ENCODE results near the gene THSD8.
"Not testable (repeated sequence)": the region's sequence is repeated elsewhere in the genome, so short reads cannot be mapped to it uniquely, and the experiment has no call there.

THSD8 gene

DNA sequence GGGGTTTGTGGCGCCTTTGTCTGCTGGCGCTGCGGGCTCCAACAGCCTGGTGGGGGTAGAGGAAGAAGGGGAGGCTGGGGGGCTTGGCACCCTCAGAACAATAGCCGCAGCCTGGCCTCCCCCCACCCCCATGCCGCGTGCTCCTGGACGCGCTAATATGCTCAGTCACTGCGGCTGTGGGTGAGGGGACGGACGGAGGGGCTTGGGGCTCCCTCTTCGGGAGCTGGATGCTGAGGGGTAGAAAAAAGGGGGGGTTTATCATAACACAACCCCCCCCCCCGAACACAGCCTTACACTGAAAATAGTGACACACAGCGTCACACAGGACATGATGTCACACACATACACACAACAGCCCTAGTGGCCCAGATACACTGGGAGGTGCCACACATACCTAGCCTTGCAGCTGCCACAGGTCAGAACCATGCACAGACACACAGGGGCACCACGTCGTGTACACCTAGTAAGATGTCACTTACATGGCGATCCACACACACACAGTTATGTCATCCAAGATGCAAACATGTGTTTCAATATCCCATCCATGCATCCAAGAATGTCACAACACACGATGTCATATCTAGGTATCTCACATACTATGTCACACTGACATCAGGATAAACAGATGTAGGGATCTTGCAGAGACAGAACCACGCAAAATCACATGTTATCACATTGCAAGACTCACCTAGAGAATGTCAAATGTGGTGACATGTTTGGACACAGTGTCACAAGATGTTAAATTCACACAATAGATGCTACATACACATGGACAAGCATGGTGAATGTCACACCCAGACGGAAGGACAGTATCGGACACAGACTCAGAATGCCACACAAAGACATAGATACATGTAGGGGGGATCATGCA lies 37.3 kb downstream of the THSD8 start:
- Mint-ChIP-seq H3K4me3 (peak overlapping the region; percentile 42), H3K4me1 (ENCODE audit: low read depth) (peaks cover 42% of the 10 kb centered on the region), H3K27me3 (peaks cover 93% of the 10 kb centered on the region), H3K27ac (no peak overlapping the region), H3K9me3 (no peaks in the 10 kb centered on the region), H3K36me3 (ENCODE audit: low read depth) (no peaks in the 10 kb centered on the region)
- DNase-seq, result no peak

DNA sequence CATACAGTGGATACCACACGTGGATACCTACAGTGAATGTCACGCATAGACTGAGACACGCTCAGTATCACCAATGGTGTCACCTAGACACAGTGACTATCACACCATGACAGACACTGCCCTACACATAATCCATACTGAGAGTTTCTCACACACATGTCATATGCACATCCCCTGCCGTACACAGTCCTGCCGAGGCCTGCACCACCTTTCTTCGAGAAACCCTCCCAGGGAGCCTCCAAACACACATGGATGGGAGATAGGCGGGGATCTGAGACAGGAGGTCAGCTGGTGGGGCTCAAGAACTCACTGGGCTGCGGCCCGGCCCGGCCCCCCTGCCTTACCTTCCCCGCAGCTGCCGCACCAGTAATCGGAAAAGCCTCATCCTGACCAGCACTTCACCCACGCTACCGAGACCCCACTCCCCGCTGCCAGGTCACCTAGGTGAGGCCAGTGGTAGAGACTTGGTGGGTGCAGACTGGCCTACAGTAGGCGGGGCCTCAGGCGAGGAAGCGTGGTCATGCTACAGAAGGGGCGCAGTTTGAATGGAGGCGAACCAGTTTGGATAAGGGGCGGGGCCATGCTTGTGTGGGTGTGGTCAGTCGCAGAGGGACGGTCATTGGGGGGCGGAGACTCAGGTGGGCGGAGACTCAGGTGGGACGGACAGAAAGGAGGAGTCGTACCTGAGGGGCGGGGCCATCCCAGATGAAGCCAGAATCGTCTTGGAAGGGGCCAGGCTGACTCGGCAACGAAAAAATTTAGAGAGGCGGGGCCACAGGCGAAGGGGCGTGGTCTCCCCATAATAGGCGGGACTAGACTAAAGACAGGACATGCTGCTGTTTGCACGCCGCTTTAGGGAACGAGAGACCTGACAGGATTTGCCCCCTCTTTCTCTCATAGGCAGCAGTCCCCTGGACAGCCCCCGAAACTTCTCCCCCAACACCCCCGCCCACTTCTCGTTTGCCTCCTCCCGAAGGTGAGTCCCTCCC lies 38.5 kb downstream of the THSD8 start:
- DNase-seq, result peak; percentile 61

DNA sequence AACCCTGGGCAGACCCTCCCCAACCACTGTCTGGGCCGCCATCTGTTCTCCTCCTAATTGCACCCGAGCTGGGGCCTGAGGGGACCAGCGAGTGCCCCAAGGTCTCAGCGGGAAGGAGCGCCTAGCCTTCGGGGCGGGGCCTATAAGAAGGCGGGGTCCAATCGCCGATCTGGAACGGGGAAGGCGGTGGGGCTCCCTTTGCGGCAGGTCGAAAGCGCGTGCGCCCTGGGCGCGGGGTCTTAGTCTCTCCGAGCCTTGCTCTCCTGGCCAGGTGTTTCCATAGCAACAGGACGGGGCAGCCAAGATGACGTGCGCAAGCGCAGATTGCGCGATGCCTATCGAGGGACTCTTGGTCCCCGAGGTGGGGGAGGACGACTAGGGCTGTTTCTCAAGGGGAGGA lies 39.2 kb downstream of the THSD8 start:
- no peaks in the 10 kb centered on the region for H3K36me3 Mint-ChIP-seq (ENCODE audit: low read depth)
- no peaks in the 10 kb centered on the region for H3K9me3 Mint-ChIP-seq
- DNase-seq, result peak; percentile 44
- no peak overlapping the region for H3K27ac Mint-ChIP-seq
- H3K4me1 Mint-ChIP-seq (ENCODE audit: low read depth), result peaks cover 37% of the 10 kb centered on the region
- peaks cover 82% of the 10 kb centered on the region for H3K27me3 Mint-ChIP-seq
- H3K4me3 Mint-ChIP-seq, result peak overlapping the region; percentile 17

More for the DNA sequence above, 38.5 kb downstream of the THSD8 start:
- peaks cover 37% of the 10 kb centered on the region for H3K4me1 Mint-ChIP-seq (ENCODE audit: low read depth)
- peak overlapping the region; percentile 17 for H3K4me3 Mint-ChIP-seq
- H3K36me3 Mint-ChIP-seq (ENCODE audit: low read depth), result no peaks in the 10 kb centered on the region
- peaks cover 88% of the 10 kb centered on the region for H3K27me3 Mint-ChIP-seq
- no peak overlapping the region for H3K27ac Mint-ChIP-seq
- H3K9me3 Mint-ChIP-seq, result no peaks in the 10 kb centered on the region

DNA sequence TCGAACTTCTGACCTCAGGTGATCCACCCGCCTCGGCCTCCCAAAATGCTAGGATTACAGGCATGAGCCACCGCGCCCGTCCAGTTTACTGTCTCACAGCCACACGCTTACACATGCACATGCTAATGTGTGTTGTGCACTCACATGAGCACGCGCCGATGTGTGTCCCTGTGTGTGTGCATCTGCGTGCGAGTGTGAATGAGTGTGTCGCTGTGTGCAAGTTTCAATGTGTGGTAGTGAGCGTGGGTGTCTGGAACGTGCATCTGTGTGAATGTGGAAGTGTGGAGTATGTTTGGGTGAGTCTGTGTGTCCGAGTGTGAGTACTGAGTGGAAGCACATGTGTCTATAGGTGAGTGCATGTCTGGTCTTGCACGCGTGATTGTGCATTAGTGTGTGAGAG lies 40.6 kb downstream of the THSD8 start:
- no peaks in the 10 kb centered on the region for H3K36me3 Mint-ChIP-seq (ENCODE audit: low read depth)
- no peak for DNase-seq
- no peak overlapping the region for H3K27ac Mint-ChIP-seq
- peaks cover 32% of the 10 kb centered on the region for H3K4me1 Mint-ChIP-seq (ENCODE audit: low read depth)
- H3K27me3 Mint-ChIP-seq, result peaks cover 82% of the 10 kb centered on the region
- H3K9me3 Mint-ChIP-seq, result no peaks in the 10 kb centered on the region
- no peak overlapping the region for H3K4me3 Mint-ChIP-seq

DNA sequence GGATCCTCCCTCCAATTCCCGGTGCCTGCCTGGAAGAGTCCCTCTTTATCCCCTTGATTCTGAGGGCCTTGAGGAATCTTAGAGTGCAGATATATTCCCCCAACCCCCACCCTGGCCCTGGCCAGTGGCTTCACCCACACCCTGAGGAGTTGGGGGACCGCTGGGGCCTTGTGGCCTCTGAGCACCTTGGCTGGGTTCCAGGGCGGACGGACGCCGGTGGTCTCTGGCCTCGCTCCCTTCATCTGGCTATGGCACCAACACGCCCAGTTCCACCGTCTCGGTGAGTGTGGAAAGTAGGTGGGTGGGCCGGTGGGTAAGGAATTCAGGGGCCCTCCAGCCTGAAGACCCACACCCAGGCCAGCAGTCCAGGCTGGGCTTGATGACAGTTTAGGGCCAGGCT lies 41.5 kb downstream of the THSD8 start:
- Mint-ChIP-seq H3K4me3 (no peak overlapping the region), H3K27me3 (peaks cover 82% of the 10 kb centered on the region)

DNA sequence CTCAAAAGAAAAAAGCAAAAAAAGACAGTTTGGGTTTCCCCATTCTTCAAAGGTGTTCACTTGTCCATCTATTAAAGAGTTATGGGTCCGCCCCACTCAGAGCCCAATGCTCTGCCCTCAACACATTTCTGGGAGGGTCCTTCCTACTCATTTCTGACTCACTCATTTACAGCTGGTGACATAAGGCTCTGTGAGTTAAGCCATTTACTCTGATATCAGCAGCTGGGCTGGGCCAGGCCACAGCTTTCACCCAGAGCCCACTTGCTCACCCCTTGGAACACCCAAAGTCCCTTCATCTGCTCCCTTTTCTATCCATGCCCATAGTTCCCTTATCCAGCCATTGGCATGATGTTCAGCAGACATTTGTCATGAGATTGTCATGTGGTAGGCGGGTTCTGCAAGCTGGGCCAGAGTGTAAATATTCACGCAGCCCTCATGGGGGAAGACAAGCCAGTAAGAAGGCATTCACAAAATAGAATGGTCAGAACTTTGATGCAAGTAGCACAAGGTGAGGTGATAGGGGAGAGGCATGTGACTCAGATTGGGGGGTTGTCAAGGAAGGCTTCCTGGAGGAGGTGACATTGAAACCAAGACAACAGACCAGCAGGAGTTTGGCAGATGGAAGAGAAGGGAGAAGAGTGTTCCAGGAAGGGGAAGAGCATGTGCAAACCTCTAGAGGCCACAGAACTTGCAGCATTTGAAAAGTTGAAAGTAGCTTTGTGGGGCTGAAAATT lies 42.3 kb downstream of the THSD8 start:
- H3K27me3 Mint-ChIP-seq, result peaks cover 81% of the 10 kb centered on the region

More for the DNA sequence above, 41.5 kb downstream of the THSD8 start:
- Mint-ChIP-seq H3K36me3 (ENCODE audit: low read depth) (no peaks in the 10 kb centered on the region), H3K27ac (no peak overlapping the region), H3K4me1 (ENCODE audit: low read depth) (peaks cover 33% of the 10 kb centered on the region), H3K9me3 (no peaks in the 10 kb centered on the region)
- no peak for DNase-seq

DNA sequence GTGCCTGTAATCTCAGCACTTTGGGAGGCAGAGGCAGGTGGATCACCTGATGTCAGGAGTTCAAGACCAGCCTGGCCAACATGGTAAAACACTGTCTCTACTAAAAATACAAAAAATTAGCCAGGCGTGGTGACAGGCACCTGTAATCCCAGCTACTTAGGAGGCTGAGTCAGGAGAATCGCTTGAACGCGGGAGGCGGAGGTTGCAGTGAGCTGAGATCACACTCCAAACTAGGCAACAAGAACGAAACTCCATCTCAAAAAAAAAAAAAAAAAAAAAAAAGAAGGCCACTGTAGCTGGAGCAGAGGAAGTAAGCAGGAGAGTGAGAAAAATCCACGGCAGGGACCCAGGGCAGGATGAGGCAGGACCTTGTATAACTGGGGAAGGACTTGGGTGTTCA lies 44.7 kb downstream of the THSD8 start:
- H3K27me3 Mint-ChIP-seq, result peaks cover 57% of the 10 kb centered on the region
- not testable (repeated sequence) for H3K4me1 Mint-ChIP-seq (ENCODE audit: low read depth); H3K4me3 Mint-ChIP-seq; H3K36me3 Mint-ChIP-seq (ENCODE audit: low read depth); H3K9me3 Mint-ChIP-seq; H3K27ac Mint-ChIP-seq; DNase-seq

More for the DNA sequence above, 42.3 kb downstream of the THSD8 start:
- no peak overlapping the region for H3K4me3 Mint-ChIP-seq
- H3K4me1 Mint-ChIP-seq (ENCODE audit: low read depth), result peaks cover 27% of the 10 kb centered on the region
- no peaks in the 10 kb centered on the region for H3K36me3 Mint-ChIP-seq (ENCODE audit: low read depth)
- H3K9me3 Mint-ChIP-seq, result no peaks in the 10 kb centered on the region
- no peak for DNase-seq
- H3K27ac Mint-ChIP-seq, result no peak overlapping the region

DNA sequence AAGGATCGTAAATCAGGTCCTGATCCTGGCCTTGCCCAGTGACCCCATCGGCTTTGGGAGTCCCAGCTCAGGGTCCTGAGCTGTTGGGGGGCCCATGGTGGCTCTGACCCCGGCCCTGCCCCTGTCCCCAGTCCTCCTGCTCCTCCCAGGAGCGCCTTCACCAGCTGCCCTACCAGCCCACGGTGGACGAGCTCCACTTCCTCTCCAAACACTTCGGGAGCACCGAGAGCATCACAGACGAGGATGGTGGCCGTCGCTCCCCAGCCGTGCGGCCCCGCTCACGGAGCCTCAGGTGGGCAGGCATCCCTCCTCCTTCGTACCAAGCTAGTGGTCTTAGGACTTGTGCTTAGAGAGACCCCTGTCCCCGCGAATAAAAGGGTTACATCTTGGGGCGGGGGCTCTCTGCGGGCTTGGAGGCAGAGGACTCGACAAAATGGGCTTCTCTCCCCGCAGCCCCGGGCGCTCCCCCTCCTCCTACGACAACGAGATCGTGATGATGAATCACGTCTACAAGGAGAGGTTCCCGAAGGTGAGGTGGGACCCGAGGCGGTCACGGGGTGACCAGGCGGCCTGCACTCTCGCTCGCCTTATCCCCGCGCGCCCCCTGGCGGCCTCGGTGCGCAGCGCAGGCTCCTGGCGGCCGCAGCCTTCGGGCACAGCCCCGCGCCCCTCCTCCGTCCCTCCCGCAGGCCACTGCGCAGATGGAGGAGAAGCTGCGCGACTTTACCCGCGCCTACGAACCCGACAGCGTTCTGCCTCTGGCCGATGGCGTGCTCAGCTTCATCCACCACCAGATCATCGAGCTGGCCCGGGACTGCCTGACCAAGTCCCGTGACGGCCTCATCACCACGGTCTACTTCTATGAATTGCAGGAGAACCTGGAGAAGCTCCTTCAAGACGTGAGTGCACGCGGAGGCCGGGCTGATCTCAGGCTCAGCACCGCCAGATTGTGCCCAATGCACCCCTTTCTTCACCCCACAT lies 45.6 kb downstream of the THSD8 start:
- Mint-ChIP-seq H3K9me3 (no peaks in the 10 kb centered on the region), H3K4me1 (ENCODE audit: low read depth) (peaks cover 7% of the 10 kb centered on the region), H3K4me3 (peak overlapping the region; percentile 50), H3K27ac (no peak overlapping the region), H3K36me3 (ENCODE audit: low read depth) (no peaks in the 10 kb centered on the region), H3K27me3 (peaks cover 51% of the 10 kb centered on the region)
- DNase-seq, result peak; percentile 94
